DMS53 treated with DMSO at 0.1 percent for 48 hours (cell line): Measurements from ENCODE around the gene CCT8.
"Not testable (repeated sequence)": the region's sequence is repeated elsewhere in the genome, so short reads cannot be mapped to it uniquely, and the experiment has no call there.

Experiments
- DNase-seq: peaks from one replicate; lab custom pipeline; 2025; ENCODE audit not compliant: unreplicated experiment; lab: John Stamatoyannopoulos, UW

CCT8 gene

GRCh38 chr21:29022166-29022565 lies 51.3 kb downstream of the CCT8 start:
- no peak for DNase-seq

GRCh38 chr21:29018540-29018939 lies 54.9 kb downstream of the CCT8 start:
- DNase-seq = no peak

GRCh38 chr21:29017639-29018237 lies 55.7 kb downstream of the CCT8 start:
- no peak for DNase-seq

DNA sequence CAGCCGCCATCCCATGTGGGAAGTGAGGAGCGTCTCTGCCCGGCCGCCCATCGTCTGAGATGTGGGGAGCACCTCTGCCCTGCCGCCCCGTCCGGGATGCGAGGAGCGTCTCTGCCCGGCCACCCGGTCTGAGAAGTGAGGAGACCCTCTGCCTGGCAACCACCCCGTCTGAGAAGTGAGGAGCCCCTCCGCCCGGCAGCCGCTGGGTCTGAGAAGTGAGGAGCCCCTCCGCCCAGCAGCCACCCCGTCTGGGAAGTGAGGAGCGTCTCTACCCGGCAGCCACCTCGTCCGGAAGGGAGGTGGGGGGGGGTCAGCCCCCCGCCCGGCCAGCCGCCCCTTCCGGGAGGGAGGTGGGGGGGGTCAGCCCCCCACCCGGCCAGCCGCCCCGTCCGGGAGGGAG lies 62.2 kb downstream of the CCT8 start:
- not testable (repeated sequence) for DNase-seq

- no peak for DNase-seq
Observed at GRCh38 chr21:29008367-29008766, 65.1 kb downstream of the CCT8 start.

GRCh38 chr21:29007810-29008209 lies 65.6 kb downstream of the CCT8 start:
- DNase-seq = no peak

- no peak for DNase-seq
Observed at GRCh38 chr21:29007135-29007534, 66.3 kb downstream of the CCT8 start.
